ENCODE results near the gene HLA-DQA1.
A peak's percentile ranks its signal among the peaks of the same experiment; 100 is the strongest.

Gene HLA-DQA1

GRCh38 chr6:32607988-32608298 lies 29.3 kb upstream of the HLA-DQA1 start:
- H3K9me3 ChIP-seq (ENCODE audit: control insufficient read depth, insufficient read depth, low read length): no peaks in the 10 kb centered on the region
- no peak overlapping the region for H3K27ac ChIP-seq (ENCODE audit: low read depth, low read length)
- H3K9ac ChIP-seq (ENCODE audit: low read depth, low read length): no peak overlapping the region
- no peaks in the 10 kb centered on the region for H3K36me3 ChIP-seq (ENCODE audit: control insufficient read depth, insufficient read depth, low read length)
- H3K4me3 ChIP-seq (ENCODE audit: low read depth, low read length): no peak overlapping the region
- peaks cover 10% of the 10 kb centered on the region; the same call in 1 of the 2 replicates for H3K4me1 ChIP-seq (ENCODE audit: control insufficient read depth, insufficient read depth, low read length)
- no peaks in the 10 kb centered on the region for H3K27me3 ChIP-seq (ENCODE audit: control insufficient read depth, insufficient read depth, low read length)

- H3K27ac ChIP-seq (ENCODE audit: low read depth, low read length): no peak overlapping the region
- no peak overlapping the region for H3K9ac ChIP-seq (ENCODE audit: low read depth, low read length)
- no peaks in the 10 kb centered on the region for H3K27me3 ChIP-seq (ENCODE audit: control insufficient read depth, insufficient read depth, low read length)
- no peaks in the 10 kb centered on the region for H3K36me3 ChIP-seq (ENCODE audit: control insufficient read depth, insufficient read depth, low read length)
- H3K9me3 ChIP-seq (ENCODE audit: control insufficient read depth, insufficient read depth, low read length): no peaks in the 10 kb centered on the region
- H3K4me3 ChIP-seq (ENCODE audit: low read depth, low read length): no peak overlapping the region
- H3K4me1 ChIP-seq (ENCODE audit: control insufficient read depth, insufficient read depth, low read length): peaks cover 10% of the 10 kb centered on the region; the same call in 1 of the 2 replicates
These were observed 28.8 kb upstream of the HLA-DQA1 start for GRCh38 chr6:32608362-32608761.

GRCh38 chr6:32609391-32609730 lies 27.8 kb upstream of the HLA-DQA1 start:
- no peak overlapping the region; the same call in 1 of the 2 replicates for H3K4me3 ChIP-seq (ENCODE audit: low read depth, low read length)
- H3K4me1 ChIP-seq (ENCODE audit: control insufficient read depth, insufficient read depth, low read length): peaks cover 10% of the 10 kb centered on the region; the same call in 1 of the 2 replicates
- H3K27ac ChIP-seq (ENCODE audit: low read depth, low read length): peak overlapping the region; percentile 77
- H3K9me3 ChIP-seq (ENCODE audit: control insufficient read depth, insufficient read depth, low read length): no peaks in the 10 kb centered on the region
- H3K36me3 ChIP-seq (ENCODE audit: control insufficient read depth, insufficient read depth, low read length): no peaks in the 10 kb centered on the region
- H3K9ac ChIP-seq (ENCODE audit: low read depth, low read length): peak overlapping the region; percentile 39; the same call in 1 of the 2 replicates
- no peaks in the 10 kb centered on the region for H3K27me3 ChIP-seq (ENCODE audit: control insufficient read depth, insufficient read depth, low read length)

- Histone ChIP-seq H3K9ac (ENCODE audit: low read depth, low read length) (peak overlapping the region; percentile 39; the same call in 1 of the 2 replicates), H3K27me3 (ENCODE audit: control insufficient read depth, insufficient read depth, low read length) (no peaks in the 10 kb centered on the region), H3K9me3 (ENCODE audit: control insufficient read depth, insufficient read depth, low read length) (no peaks in the 10 kb centered on the region), H3K4me3 (ENCODE audit: low read depth, low read length) (peak overlapping the region; percentile 28; the same call in 1 of the 2 replicates), H3K4me1 (ENCODE audit: control insufficient read depth, insufficient read depth, low read length) (peaks cover 10% of the 10 kb centered on the region; the same call in 1 of the 2 replicates), H3K36me3 (ENCODE audit: control insufficient read depth, insufficient read depth, low read length) (no peaks in the 10 kb centered on the region), H3K27ac (ENCODE audit: low read depth, low read length) (peak overlapping the region; percentile 77)
These were observed 27.2 kb upstream of the HLA-DQA1 start for GRCh38 chr6:32609731-32610640.

- Histone ChIP-seq H3K4me3 (ENCODE audit: low read depth, low read length) (no peak overlapping the region), H3K27ac (ENCODE audit: low read depth, low read length) (no peak overlapping the region), H3K27me3 (ENCODE audit: control insufficient read depth, insufficient read depth, low read length) (no peaks in the 10 kb centered on the region), H3K9me3 (ENCODE audit: control insufficient read depth, insufficient read depth, low read length) (no peaks in the 10 kb centered on the region), H3K4me1 (ENCODE audit: control insufficient read depth, insufficient read depth, low read length) (peaks cover 10% of the 10 kb centered on the region; the same call in 1 of the 2 replicates), H3K9ac (ENCODE audit: low read depth, low read length) (no peak overlapping the region), H3K36me3 (ENCODE audit: control insufficient read depth, insufficient read depth, low read length) (no peaks in the 10 kb centered on the region)
These were observed 26.4 kb upstream of the HLA-DQA1 start for GRCh38 chr6:32610682-32611296.

- Histone ChIP-seq H3K4me1 (ENCODE audit: control insufficient read depth, insufficient read depth, low read length) (peaks cover 10% of the 10 kb centered on the region; the same call in 1 of the 2 replicates), H3K27me3 (ENCODE audit: control insufficient read depth, insufficient read depth, low read length) (no peaks in the 10 kb centered on the region), H3K27ac (ENCODE audit: low read depth, low read length) (no peak overlapping the region), H3K9me3 (ENCODE audit: control insufficient read depth, insufficient read depth, low read length) (no peaks in the 10 kb centered on the region), H3K9ac (ENCODE audit: low read depth, low read length) (no peak overlapping the region), H3K36me3 (ENCODE audit: control insufficient read depth, insufficient read depth, low read length) (no peaks in the 10 kb centered on the region), H3K4me3 (ENCODE audit: low read depth, low read length) (no peak overlapping the region)
These were observed 23.7 kb upstream of the HLA-DQA1 start for GRCh38 chr6:32613475-32613874.

GRCh38 chr6:32614366-32615081 lies 22.7 kb upstream of the HLA-DQA1 start:
- peaks cover 6% of the 10 kb centered on the region; the same call in 1 of the 2 replicates for H3K4me1 ChIP-seq (ENCODE audit: control insufficient read depth, insufficient read depth, low read length)
- no peak overlapping the region for H3K9ac ChIP-seq (ENCODE audit: low read depth, low read length)
- H3K36me3 ChIP-seq (ENCODE audit: control insufficient read depth, insufficient read depth, low read length): no peaks in the 10 kb centered on the region
- no peak overlapping the region for H3K4me3 ChIP-seq (ENCODE audit: low read depth, low read length)
- H3K9me3 ChIP-seq (ENCODE audit: control insufficient read depth, insufficient read depth, low read length): no peaks in the 10 kb centered on the region
- no peak overlapping the region for H3K27ac ChIP-seq (ENCODE audit: low read depth, low read length)
- H3K27me3 ChIP-seq (ENCODE audit: control insufficient read depth, insufficient read depth, low read length): no peaks in the 10 kb centered on the region

GRCh38 chr6:32615885-32616532 lies 21.2 kb upstream of the HLA-DQA1 start:
- Histone ChIP-seq H3K9me3 (ENCODE audit: control insufficient read depth, insufficient read depth, low read length) (no peaks in the 10 kb centered on the region), H3K4me1 (ENCODE audit: control insufficient read depth, insufficient read depth, low read length) (0 out of 2 replicates have a peak, but pooled peaks cover 2% of the 10 kb centered on the region), H3K4me3 (ENCODE audit: low read depth, low read length) (no peak overlapping the region), H3K27ac (ENCODE audit: low read depth, low read length) (no peak overlapping the region), H3K9ac (ENCODE audit: low read depth, low read length) (no peak overlapping the region), H3K36me3 (ENCODE audit: control insufficient read depth, insufficient read depth, low read length) (no peaks in the 10 kb centered on the region), H3K27me3 (ENCODE audit: control insufficient read depth, insufficient read depth, low read length) (no peaks in the 10 kb centered on the region)

GRCh38 chr6:32617751-32618150 lies 19.5 kb upstream of the HLA-DQA1 start:
- Histone ChIP-seq H3K4me3 (ENCODE audit: low read depth, low read length) (no peak overlapping the region), H3K9ac (ENCODE audit: low read depth, low read length) (no peak overlapping the region), H3K9me3 (ENCODE audit: control insufficient read depth, insufficient read depth, low read length) (no peaks in the 10 kb centered on the region), H3K4me1 (ENCODE audit: control insufficient read depth, insufficient read depth, low read length) (peaks cover 2% of the 10 kb centered on the region; the same call in 1 of the 2 replicates), H3K27ac (ENCODE audit: low read depth, low read length) (no peak overlapping the region), H3K36me3 (ENCODE audit: control insufficient read depth, insufficient read depth, low read length) (no peaks in the 10 kb centered on the region), H3K27me3 (ENCODE audit: control insufficient read depth, insufficient read depth, low read length) (no peaks in the 10 kb centered on the region)

GRCh38 chr6:32621372-32621771 lies 15.8 kb upstream of the HLA-DQA1 start:
- Histone ChIP-seq H3K27me3 (ENCODE audit: control insufficient read depth, insufficient read depth, low read length) (no peaks in the 10 kb centered on the region), H3K9me3 (ENCODE audit: control insufficient read depth, insufficient read depth, low read length) (no peaks in the 10 kb centered on the region), H3K36me3 (ENCODE audit: control insufficient read depth, insufficient read depth, low read length) (no peaks in the 10 kb centered on the region), H3K4me1 (ENCODE audit: control insufficient read depth, insufficient read depth, low read length) (peaks cover 3% of the 10 kb centered on the region; the same call in 1 of the 2 replicates), H3K27ac (ENCODE audit: low read depth, low read length) (no peak overlapping the region), H3K4me3 (ENCODE audit: low read depth, low read length) (no peak overlapping the region), H3K9ac (ENCODE audit: low read depth, low read length) (no peak overlapping the region)
